Measurements from ENCODE around the gene S100A16. TPM values are rescaled to one million over a fixed set of nuclear protein-coding genes. Genes with fewer than 3 reads are reported as not detected.
A peak's percentile ranks its signal among the peaks of the same experiment; 100 is the strongest.

S100A16 gene
- total and polyA plus RNA-seq, 2 donors (not counting 1 experiment from before 2014, with no cell fraction given), result 121 to 182 TPM

GRCh38 chr1:153616917-153617311 is 4.0 kb upstream of the S100A16 start:
- no peak for TF ChIP-seq CTCF (conservative IDR thresholded peaks at IDR 0.05 in 1 of 2, IDR thresholded peaks at IDR 0.05 in 1 of 2; ENCODE audit: low read depth in 1 of 2, low read length in 2 of 2)
- TF ChIP-seq EZH2 (IDR thresholded peaks at IDR 0.05; ENCODE audit: low read length, missing control alignments), result no peak
- H3K4me3 ChIP-seq (replicated peaks in 1 of 4; ENCODE audit: control extremely low read depth in 1 of 4, insufficient read depth in 1 of 4, low read depth in 3 of 4, low read length in 4 of 4), result no peak overlapping the region
- no peak for DNase-seq (ENCODE audit: low read depth in 2 of 2)
- no peak overlapping the region for H3K27ac ChIP-seq (ENCODE audit: insufficient read depth, low read length)
- peak overlapping the region; percentile 14 for H3K9ac ChIP-seq (ENCODE audit: insufficient read depth, low read length)
- no peaks in the 10 kb centered on the region for H3K27me3 ChIP-seq (ENCODE audit: control insufficient read depth, insufficient read depth, low read length)
- no peaks in the 10 kb centered on the region for H3K9me3 ChIP-seq (ENCODE audit: control insufficient read depth, insufficient read depth, low read depth, low read length)
- no peaks in the 10 kb centered on the region for H4K20me1 ChIP-seq (ENCODE audit: control insufficient read depth, extremely low read depth, insufficient read depth, low read length)
- H3K36me3 ChIP-seq (ENCODE audit: control insufficient read depth, insufficient read depth, low read length), result peaks cover 3% of the 10 kb centered on the region
- no peak overlapping the region for H3K4me2 ChIP-seq (ENCODE audit: extremely low read depth, insufficient read depth, low read length)
- H3K79me2 ChIP-seq (ENCODE audit: control insufficient read depth, insufficient read depth, low read length), result peaks cover 15% of the 10 kb centered on the region
- H3K4me1 ChIP-seq (ENCODE audit: control insufficient read depth, extremely low read depth, insufficient read depth, low read length), result peaks cover 9% of the 10 kb centered on the region
- H2AFZ ChIP-seq (ENCODE audit: low read length), result peak overlapping the region; percentile 43

GRCh38 chr1:153616144-153616916 is 3.4 kb upstream of the S100A16 start, which contains the start of gene S100A14:
Gene S100A14 (minus strand): TSS chr1:153616325. CDS start chr1:153615858, 467 bp downstream.
- Histone ChIP-seq H3K9me3 (ENCODE audit: control insufficient read depth, insufficient read depth, low read depth, low read length) (no peaks in the 10 kb centered on the region), H3K36me3 (ENCODE audit: control insufficient read depth, insufficient read depth, low read length) (peaks cover 3% of the 10 kb centered on the region), H3K9ac (ENCODE audit: insufficient read depth, low read length) (peak within 1 kb of the TSS; percentile 14), H3K4me3 (replicated peaks in 1 of 4; ENCODE audit: control extremely low read depth in 1 of 4, insufficient read depth in 1 of 4, low read depth in 3 of 4, low read length in 4 of 4) (no peak within 1 kb of the TSS), H4K20me1 (ENCODE audit: control insufficient read depth, extremely low read depth, insufficient read depth, low read length) (no peaks in the 10 kb centered on the region), H3K79me2 (ENCODE audit: control insufficient read depth, insufficient read depth, low read length) (peaks cover 20% of the 10 kb centered on the region), H3K27me3 (ENCODE audit: control insufficient read depth, insufficient read depth, low read length) (no peaks in the 10 kb centered on the region), H3K4me1 (ENCODE audit: control insufficient read depth, extremely low read depth, insufficient read depth, low read length) (peaks cover 9% of the 10 kb centered on the region), H2AFZ (ENCODE audit: low read length) (peak within 1 kb of the TSS; percentile 43), H3K27ac (ENCODE audit: insufficient read depth, low read length) (no peak within 1 kb of the TSS), H3K4me2 (ENCODE audit: extremely low read depth, insufficient read depth, low read length) (no peak within 1 kb of the TSS)
- DNase-seq (ENCODE audit: low read depth in 2 of 2), result no peak
- no peak for TF ChIP-seq CTCF (conservative IDR thresholded peaks at IDR 0.05 in 1 of 2, IDR thresholded peaks at IDR 0.05 in 1 of 2; ENCODE audit: low read depth in 1 of 2, low read length in 2 of 2)

GRCh38 chr1:153615406-153615805 is 2.5 kb upstream of the S100A16 start:
- Histone ChIP-seq H3K4me1 (ENCODE audit: control insufficient read depth, extremely low read depth, insufficient read depth, low read length) (peaks cover 10% of the 10 kb centered on the region), H2AFZ (ENCODE audit: low read length) (no peak overlapping the region), H3K9ac (ENCODE audit: insufficient read depth, low read length) (no peak overlapping the region), H3K27ac (ENCODE audit: insufficient read depth, low read length) (no peak overlapping the region), H3K4me2 (ENCODE audit: extremely low read depth, insufficient read depth, low read length) (no peak overlapping the region), H3K36me3 (ENCODE audit: control insufficient read depth, insufficient read depth, low read length) (peaks cover 3% of the 10 kb centered on the region), H3K27me3 (ENCODE audit: control insufficient read depth, insufficient read depth, low read length) (no peaks in the 10 kb centered on the region), H3K4me3 (replicated peaks in 1 of 4; ENCODE audit: control extremely low read depth in 1 of 4, insufficient read depth in 1 of 4, low read depth in 3 of 4, low read length in 4 of 4) (no peak overlapping the region), H4K20me1 (ENCODE audit: control insufficient read depth, extremely low read depth, insufficient read depth, low read length) (no peaks in the 10 kb centered on the region), H3K9me3 (ENCODE audit: control insufficient read depth, insufficient read depth, low read depth, low read length) (no peaks in the 10 kb centered on the region), H3K79me2 (ENCODE audit: control insufficient read depth, insufficient read depth, low read length) (peaks cover 29% of the 10 kb centered on the region)
- DNase-seq (ENCODE audit: low read depth in 2 of 2), result no peak
- TF ChIP-seq CTCF (conservative IDR thresholded peaks at IDR 0.05 in 1 of 2, IDR thresholded peaks at IDR 0.05 in 1 of 2; ENCODE audit: low read depth in 1 of 2, low read length in 2 of 2) (no peak), EZH2 (IDR thresholded peaks at IDR 0.05; ENCODE audit: low read length, missing control alignments) (no peak)
